ENCODE results near the gene UPK3B. TPM values are rescaled to one million over a fixed set of nuclear protein-coding genes. Genes with fewer than 3 reads are reported as not detected.
"Not testable (repeated sequence)": the region's sequence is repeated elsewhere in the genome, so short reads cannot be mapped to it uniquely, and the experiment has no call there.

UPK3B gene
- total RNA-seq, 5 donors from 2014 or later (not counting 1 experiment from before 2014, with no cell fraction given) = 4.6 to 10.6 (median 6.1) TPM

DNA sequence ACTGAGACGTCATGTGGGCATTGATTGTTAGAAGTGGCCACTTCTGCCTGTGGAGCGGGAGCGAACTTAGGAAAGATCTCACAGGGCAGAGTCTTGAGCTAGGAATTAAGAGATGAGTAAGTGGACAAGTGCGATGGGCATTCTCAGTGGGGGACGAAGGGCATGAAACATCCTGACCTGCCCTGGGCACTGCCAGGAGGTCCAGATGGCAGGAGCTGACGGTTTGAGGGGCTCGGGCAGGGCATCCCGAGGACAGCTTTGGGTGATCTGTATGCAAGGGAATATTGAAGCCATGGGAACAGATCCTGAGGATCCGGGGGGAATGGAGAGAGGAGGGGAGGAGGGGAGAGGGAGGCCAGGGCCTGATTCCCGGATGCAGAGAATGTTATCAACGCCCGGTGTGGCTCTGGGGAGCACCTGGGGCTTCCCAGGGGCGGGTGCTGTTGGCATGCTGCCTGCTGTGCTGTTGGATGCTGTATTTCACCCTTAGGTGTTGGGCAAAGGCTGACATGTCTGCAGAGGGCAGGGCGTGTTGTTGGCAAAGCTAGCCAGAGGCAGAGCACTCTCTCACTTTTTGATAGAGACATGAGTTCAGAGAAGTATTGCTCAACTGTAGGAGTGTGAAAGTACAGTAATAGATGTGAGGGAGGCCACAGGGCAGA is 42.5 kb upstream of the UPK3B start:
- H3K4me1 ChIP-seq (ENCODE audit: control insufficient read depth in 1 of 2, extremely low read depth in 1 of 2, insufficient read depth in 2 of 2, low read length in 2 of 2); H3K36me3 ChIP-seq (ENCODE audit: control insufficient read depth in 2 of 2, extremely low read depth in 1 of 2, insufficient read depth in 1 of 2, low read length in 1 of 2); ATAC-seq (replicated peaks in 1 of 4); H3K27me3 Mint-ChIP-seq; H3K9me3 Mint-ChIP-seq; H3K9me3 ChIP-seq; H3K27ac ChIP-seq (ENCODE audit: low read length); H3K36me3 Mint-ChIP-seq; H3K27me3 ChIP-seq (replicated peaks in 1 of 2; ENCODE audit: control insufficient read depth in 2 of 2, extremely low read depth in 1 of 2, insufficient read depth in 2 of 2, low read length in 1 of 2); DNase-seq; CTCF ChIA-PET; H3K27ac Mint-ChIP-seq; H3K4me3 ChIP-seq (ENCODE audit: control insufficient read depth in 1 of 2, extremely low read depth in 1 of 2, low read length in 1 of 2); H3K4me3 Mint-ChIP-seq; POLR2A ChIA-PET: not testable (repeated sequence)
- peaks cover 4 to 11% (median 6%) of the 10 kb centered on the region in 3 donors for H3K4me1 Mint-ChIP-seq
- WGBS (ENCODE audit: insufficient coverage) = 94% methylated on average over 7 of the region's 14 CpGs

- DNase-seq; H3K27me3 Mint-ChIP-seq; ATAC-seq (replicated peaks in 1 of 4); H3K27ac Mint-ChIP-seq; H3K9me3 ChIP-seq; H3K27ac ChIP-seq (ENCODE audit: low read length); H3K36me3 Mint-ChIP-seq; H3K27me3 ChIP-seq (replicated peaks in 1 of 2; ENCODE audit: control insufficient read depth in 2 of 2, extremely low read depth in 1 of 2, insufficient read depth in 2 of 2, low read length in 1 of 2); H3K4me3 ChIP-seq (ENCODE audit: control insufficient read depth in 1 of 2, extremely low read depth in 1 of 2, low read length in 1 of 2); CTCF ChIA-PET; H3K9me3 Mint-ChIP-seq; H3K4me3 Mint-ChIP-seq; H3K4me1 ChIP-seq (ENCODE audit: control insufficient read depth in 1 of 2, extremely low read depth in 1 of 2, insufficient read depth in 2 of 2, low read length in 2 of 2); H3K36me3 ChIP-seq (ENCODE audit: control insufficient read depth in 2 of 2, extremely low read depth in 1 of 2, insufficient read depth in 1 of 2, low read length in 1 of 2); H3K4me1 Mint-ChIP-seq; POLR2A ChIA-PET: not testable (repeated sequence)
- 100% methylated on average over 2 of the region's 10 CpGs for WGBS (ENCODE audit: insufficient coverage)
Observed at GRCh38 chr7:76471556-76472221, 38.7 kb upstream of the UPK3B start.

DNA sequence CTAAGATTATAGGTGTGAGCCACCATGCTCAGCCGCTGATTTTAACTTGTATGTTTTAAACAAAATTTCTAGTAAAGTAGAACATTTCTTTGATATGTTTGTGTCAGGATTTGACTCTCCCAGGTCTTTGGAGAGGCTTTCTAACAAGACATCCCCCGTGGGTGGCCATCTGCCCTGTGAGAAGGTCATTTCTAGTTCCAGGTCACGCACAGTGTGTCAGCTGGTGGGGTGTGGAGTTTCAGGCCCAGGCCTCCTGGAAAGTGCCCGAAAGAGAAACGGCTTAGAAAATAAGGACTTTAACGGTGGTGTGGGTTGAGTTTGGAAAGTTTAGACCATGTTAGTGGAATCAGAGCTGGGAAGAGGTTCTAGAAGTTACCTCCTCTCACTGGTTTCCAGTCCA is 37.3 kb upstream of the UPK3B start:
- H3K36me3 Mint-ChIP-seq; H3K9me3 Mint-ChIP-seq; DNase-seq; H3K27me3 Mint-ChIP-seq; H3K27me3 ChIP-seq (replicated peaks in 1 of 2; ENCODE audit: control insufficient read depth in 2 of 2, extremely low read depth in 1 of 2, insufficient read depth in 2 of 2, low read length in 1 of 2); H3K4me1 Mint-ChIP-seq; H3K4me3 ChIP-seq (ENCODE audit: control insufficient read depth in 1 of 2, extremely low read depth in 1 of 2, low read length in 1 of 2); H3K27ac Mint-ChIP-seq; ATAC-seq (replicated peaks in 1 of 4); POLR2A ChIA-PET; H3K4me1 ChIP-seq (ENCODE audit: control insufficient read depth in 1 of 2, extremely low read depth in 1 of 2, insufficient read depth in 2 of 2, low read length in 2 of 2); H3K36me3 ChIP-seq (ENCODE audit: control insufficient read depth in 2 of 2, extremely low read depth in 1 of 2, insufficient read depth in 1 of 2, low read length in 1 of 2); H3K9me3 ChIP-seq; CTCF ChIA-PET; H3K27ac ChIP-seq (ENCODE audit: low read length); H3K4me3 Mint-ChIP-seq: not testable (repeated sequence)
- WGBS (ENCODE audit: insufficient coverage) = no CpG with 5 or more reads among the region's 6 CpGs

DNA sequence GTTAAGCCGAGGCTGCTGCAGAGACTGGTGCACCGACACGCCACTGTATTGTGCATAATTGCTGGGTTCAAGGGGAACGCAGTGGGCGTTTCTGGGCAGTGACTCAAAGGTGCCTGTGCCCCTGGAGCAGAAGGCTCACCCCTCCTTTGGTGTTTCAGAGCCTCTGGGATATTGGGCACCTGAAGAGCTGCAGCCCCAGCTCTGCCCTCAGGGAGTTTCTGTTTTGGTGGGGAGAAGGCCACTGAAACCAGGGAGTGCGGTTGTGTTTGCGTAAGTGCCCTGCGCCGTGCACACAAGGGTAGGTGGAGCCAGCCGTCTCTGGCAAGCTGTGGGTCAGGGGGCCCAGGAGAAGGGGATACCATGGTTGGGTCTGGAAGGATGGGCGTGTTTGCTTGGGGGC is 34.1 kb upstream of the UPK3B start:
- H3K9me3 ChIP-seq; POLR2A ChIA-PET; H3K27me3 ChIP-seq (replicated peaks in 1 of 2; ENCODE audit: control insufficient read depth in 2 of 2, extremely low read depth in 1 of 2, insufficient read depth in 2 of 2, low read length in 1 of 2); H3K36me3 Mint-ChIP-seq; H3K4me1 Mint-ChIP-seq; H3K4me1 ChIP-seq (ENCODE audit: control insufficient read depth in 1 of 2, extremely low read depth in 1 of 2, insufficient read depth in 2 of 2, low read length in 2 of 2); CTCF ChIA-PET; ATAC-seq (replicated peaks in 1 of 4); H3K9me3 Mint-ChIP-seq; H3K27ac Mint-ChIP-seq; H3K4me3 ChIP-seq (ENCODE audit: control insufficient read depth in 1 of 2, extremely low read depth in 1 of 2, low read length in 1 of 2); H3K27me3 Mint-ChIP-seq; H3K4me3 Mint-ChIP-seq; H3K36me3 ChIP-seq (ENCODE audit: control insufficient read depth in 2 of 2, extremely low read depth in 1 of 2, insufficient read depth in 1 of 2, low read length in 1 of 2); DNase-seq; H3K27ac ChIP-seq (ENCODE audit: low read length): not testable (repeated sequence)
- no CpG with 5 or more reads among the region's 11 CpGs for WGBS (ENCODE audit: insufficient coverage)

DNA sequence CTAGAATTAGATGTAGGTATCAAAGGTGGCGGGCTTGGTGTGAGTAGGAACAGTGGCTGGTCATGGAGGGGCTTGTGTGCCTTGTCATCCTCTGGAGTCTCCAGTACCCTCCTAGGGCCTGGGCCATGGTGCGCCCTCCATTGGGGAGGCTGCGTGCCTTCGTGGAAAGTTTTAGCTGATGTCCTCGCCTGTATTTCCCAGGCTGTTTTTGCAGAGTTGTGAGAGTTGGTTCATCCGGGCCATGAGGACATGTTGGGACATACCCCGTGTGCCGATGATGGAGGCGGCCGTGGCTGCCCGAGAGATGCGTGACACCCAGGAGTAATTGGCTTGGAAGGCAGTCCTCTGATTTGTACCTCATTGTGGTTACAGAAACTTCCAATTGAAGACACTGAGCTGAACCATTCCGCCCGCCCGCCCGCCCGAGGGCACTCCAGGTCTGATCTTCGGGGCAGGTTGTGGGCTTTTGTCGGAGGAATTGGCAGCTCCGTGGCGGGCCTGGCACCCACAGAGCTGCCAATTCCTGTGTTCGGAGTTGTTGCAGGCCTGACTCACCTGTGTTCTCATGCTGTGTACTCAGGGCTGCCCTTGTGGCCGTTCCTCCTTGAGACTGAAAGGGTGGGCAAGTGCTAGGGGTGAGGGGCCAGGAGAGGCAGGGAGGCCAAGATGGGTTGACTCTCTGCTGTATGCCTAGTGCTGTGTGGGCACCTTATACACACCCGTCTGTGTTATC is 33.4 kb upstream of the UPK3B start:
- ATAC-seq (replicated peaks in 1 of 4); H3K27ac Mint-ChIP-seq; H3K9me3 ChIP-seq; POLR2A ChIA-PET; DNase-seq; H3K36me3 Mint-ChIP-seq; H3K27me3 ChIP-seq (replicated peaks in 1 of 2; ENCODE audit: control insufficient read depth in 2 of 2, extremely low read depth in 1 of 2, insufficient read depth in 2 of 2, low read length in 1 of 2); H3K4me3 ChIP-seq (ENCODE audit: control insufficient read depth in 1 of 2, extremely low read depth in 1 of 2, low read length in 1 of 2); H3K4me3 Mint-ChIP-seq; H3K36me3 ChIP-seq (ENCODE audit: control insufficient read depth in 2 of 2, extremely low read depth in 1 of 2, insufficient read depth in 1 of 2, low read length in 1 of 2); H3K9me3 Mint-ChIP-seq; CTCF ChIA-PET; H3K4me1 Mint-ChIP-seq; H3K27ac ChIP-seq (ENCODE audit: low read length); H3K4me1 ChIP-seq (ENCODE audit: control insufficient read depth in 1 of 2, extremely low read depth in 1 of 2, insufficient read depth in 2 of 2, low read length in 2 of 2); H3K27me3 Mint-ChIP-seq: not testable (repeated sequence)
- WGBS (ENCODE audit: insufficient coverage) = 100% methylated on average over 5 of the region's 24 CpGs

GRCh38 chr7:76479628-76480027 is 30.7 kb upstream of the UPK3B start:
- H3K9me3 ChIP-seq; DNase-seq; H3K36me3 ChIP-seq (ENCODE audit: control insufficient read depth in 2 of 2, extremely low read depth in 1 of 2, insufficient read depth in 1 of 2, low read length in 1 of 2); H3K27ac ChIP-seq (ENCODE audit: low read length); ATAC-seq (replicated peaks in 1 of 4); H3K4me1 Mint-ChIP-seq; H3K27ac Mint-ChIP-seq; H3K4me3 ChIP-seq (ENCODE audit: control insufficient read depth in 1 of 2, extremely low read depth in 1 of 2, low read length in 1 of 2); POLR2A ChIA-PET; H3K4me1 ChIP-seq (ENCODE audit: control insufficient read depth in 1 of 2, extremely low read depth in 1 of 2, insufficient read depth in 2 of 2, low read length in 2 of 2); H3K4me3 Mint-ChIP-seq; H3K27me3 Mint-ChIP-seq; H3K36me3 Mint-ChIP-seq; H3K27me3 ChIP-seq (replicated peaks in 1 of 2; ENCODE audit: control insufficient read depth in 2 of 2, extremely low read depth in 1 of 2, insufficient read depth in 2 of 2, low read length in 1 of 2); H3K9me3 Mint-ChIP-seq; CTCF ChIA-PET: not testable (repeated sequence)
- 100% methylated on average over 1 of the region's 11 CpGs for WGBS (ENCODE audit: insufficient coverage)
